DND-41 (cell line): ENCODE results near the gene DIRAS1.

Experiments used
- ATAC-seq: fragments of 200-7000 bp; cut with Tn5 transposase; 3 replicates; pipeline ENCODE4 v1.9.1; 2021; ENCODE audit warnings: low read depth; ENCODE audit not compliant: insufficient read depth
- DNase-seq: peaks from one replicate; pipeline ENCODE4 v3.0.0-alpha.2; 2020
- H2AFZ ChIP-seq: 2 replicates; pipeline ENCODE4 v1.6.0; 2012; ENCODE audit warnings: low read depth, low read length
- H3K27ac ChIP-seq: 2 replicates; pipeline ENCODE4 v1.5.1; 2012; ENCODE audit warnings: low read length, inconsistent platforms
- H3K27me3 ChIP-seq: fragments of 200-600 bp; sonication (generic); 2 replicates; pipeline ENCODE4 v1.6.0; 2012; ENCODE audit warnings: low read length, mild to moderate bottlenecking, inconsistent platforms; ENCODE audit not compliant: insufficient read depth, poor library complexity
- H3K36me3 ChIP-seq: 2 replicates; pipeline ENCODE4 v1.5.1; 2012; ENCODE audit warnings: low read length, inconsistent platforms; ENCODE audit not compliant: insufficient read depth
- H3K4me1 ChIP-seq: 2 replicates; pipeline ENCODE4 v1.5.1; 2012; ENCODE audit warnings: mild to moderate bottlenecking, low read length; ENCODE audit not compliant: insufficient read depth
- H3K4me2 ChIP-seq: 2 replicates; pipeline ENCODE4 v1.6.0; 2012; ENCODE audit warnings: mild to moderate bottlenecking, moderate library complexity, low read length, inconsistent platforms; ENCODE audit not compliant: insufficient read depth
- H3K4me3 ChIP-seq, 2 experiments: fragments of 200-600 bp in 1 of 2; shearing (Covaris generic) in 1 of 2; 2 replicates each; pipeline ENCODE4 v1.5.1; 2012 to 2016; ENCODE audit warnings: inconsistent platforms in 2 of 2, low read length in 2 of 2, mild to moderate bottlenecking in 2 of 2, low read depth in 1 of 2, moderate library complexity in 1 of 2
- H3K79me2 ChIP-seq: 2 replicates; pipeline ENCODE4 v1.6.0; 2012; ENCODE audit warnings: low read length, inconsistent platforms; ENCODE audit not compliant: insufficient read depth
- H3K9ac ChIP-seq: 2 replicates; pipeline ENCODE4 v1.6.0; 2012; ENCODE audit warnings: low read depth, mild to moderate bottlenecking, inconsistent platforms, low read length, moderate library complexity
- H3K9me3 ChIP-seq: 2 replicates; pipeline ENCODE4 v1.5.1; 2012; ENCODE audit warnings: low read length, moderate library complexity, mild to moderate bottlenecking, inconsistent platforms; ENCODE audit not compliant: insufficient read depth, severe bottlenecking
- H4K20me1 ChIP-seq: 2 replicates; pipeline ENCODE4 v1.6.0; 2012; ENCODE audit warnings: low read length; ENCODE audit not compliant: insufficient read depth
- EZH2 ChIP-seq: IDR thresholded peaks from 3 replicates; pipeline ENCODE4 v1.6.1; 2012; ENCODE audit warnings: borderline replicate concordance, low read depth, mild to moderate bottlenecking, moderate library complexity, low read length, inconsistent platforms; ENCODE audit not compliant: severe bottlenecking
- TF ChIP-seq, protein P1 (sequence below): IDR thresholded peaks from 2 replicates; pipeline ENCODE4 v1.5.1; 2012; ENCODE audit warnings: borderline replicate concordance, low read length, moderate library complexity, mild to moderate bottlenecking; ENCODE audit not compliant: poor library complexity, severe bottlenecking; ENCODE audit errors: extremely low read depth

The DIRAS1 gene

DNA sequence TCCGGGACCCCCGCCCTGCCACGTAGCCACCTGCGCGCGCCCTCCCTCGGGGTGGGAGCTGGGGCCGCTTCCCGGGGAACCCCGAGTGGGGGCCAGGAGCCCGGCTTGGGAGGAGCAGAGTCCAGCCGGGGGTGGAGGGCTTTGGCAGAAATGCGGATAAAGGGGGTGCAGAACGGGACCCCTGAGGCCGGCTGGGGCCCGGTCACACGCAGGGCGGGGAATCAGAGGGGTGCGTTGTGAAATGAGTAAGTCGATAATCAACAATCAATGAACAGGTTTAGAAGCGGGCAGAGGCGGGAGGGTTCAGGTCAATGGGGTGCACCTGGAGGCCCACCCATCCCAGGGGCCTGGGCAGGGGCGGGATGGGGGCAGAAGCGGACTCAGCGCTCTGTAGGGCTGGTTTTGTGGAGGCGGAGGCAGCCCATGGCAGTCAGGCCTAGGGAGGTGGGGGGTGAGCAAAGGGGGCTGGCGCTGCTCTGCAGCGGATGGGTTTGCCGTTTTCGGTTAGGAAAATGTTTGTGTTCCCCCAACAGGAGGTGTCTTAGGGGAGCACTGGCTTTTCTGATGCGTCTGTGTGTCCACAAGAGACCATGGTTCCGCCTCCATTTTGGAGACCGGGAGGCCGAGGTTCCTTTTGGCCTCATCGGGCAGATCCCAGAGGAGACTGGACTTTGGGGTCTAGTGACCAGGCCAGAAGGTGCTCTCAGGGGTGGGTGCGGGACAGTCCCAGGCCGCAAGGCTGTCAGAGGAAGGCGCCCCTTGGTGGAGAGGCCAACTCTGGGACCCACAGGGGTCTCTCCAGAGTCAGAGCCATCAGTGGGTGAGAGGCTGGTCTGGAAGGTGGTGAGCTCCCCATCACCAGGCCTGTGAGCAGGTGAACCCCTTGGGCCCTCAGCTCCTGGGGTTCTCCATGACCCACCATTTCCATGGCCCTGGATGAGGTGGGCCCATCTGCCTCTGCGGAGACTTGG, 683 bp upstream of the DIRAS1 start:
- no peaks in the 10 kb centered on the region for H3K9me3 ChIP-seq
- no peak for ATAC-seq
- H2AFZ ChIP-seq: no peak overlapping the region
- DNase-seq: no peak
- H3K27ac ChIP-seq: no peak overlapping the region
- H3K4me1 ChIP-seq: no peaks in the 10 kb centered on the region
- TF ChIP-seq, protein P1, sequence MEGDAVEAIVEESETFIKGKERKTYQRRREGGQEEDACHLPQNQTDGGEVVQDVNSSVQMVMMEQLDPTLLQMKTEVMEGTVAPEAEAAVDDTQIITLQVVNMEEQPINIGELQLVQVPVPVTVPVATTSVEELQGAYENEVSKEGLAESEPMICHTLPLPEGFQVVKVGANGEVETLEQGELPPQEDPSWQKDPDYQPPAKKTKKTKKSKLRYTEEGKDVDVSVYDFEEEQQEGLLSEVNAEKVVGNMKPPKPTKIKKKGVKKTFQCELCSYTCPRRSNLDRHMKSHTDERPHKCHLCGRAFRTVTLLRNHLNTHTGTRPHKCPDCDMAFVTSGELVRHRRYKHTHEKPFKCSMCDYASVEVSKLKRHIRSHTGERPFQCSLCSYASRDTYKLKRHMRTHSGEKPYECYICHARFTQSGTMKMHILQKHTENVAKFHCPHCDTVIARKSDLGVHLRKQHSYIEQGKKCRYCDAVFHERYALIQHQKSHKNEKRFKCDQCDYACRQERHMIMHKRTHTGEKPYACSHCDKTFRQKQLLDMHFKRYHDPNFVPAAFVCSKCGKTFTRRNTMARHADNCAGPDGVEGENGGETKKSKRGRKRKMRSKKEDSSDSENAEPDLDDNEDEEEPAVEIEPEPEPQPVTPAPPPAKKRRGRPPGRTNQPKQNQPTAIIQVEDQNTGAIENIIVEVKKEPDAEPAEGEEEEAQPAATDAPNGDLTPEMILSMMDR: no peak
- no peak for TF ChIP-seq EZH2
- no peaks in the 10 kb centered on the region for H3K79me2 ChIP-seq
- H3K27me3 ChIP-seq: no peaks in the 10 kb centered on the region
- H4K20me1 ChIP-seq: no peaks in the 10 kb centered on the region
- H3K36me3 ChIP-seq: no peaks in the 10 kb centered on the region
- no peak overlapping the region for H3K9ac ChIP-seq
- no peak overlapping the region for H3K4me2 ChIP-seq
- no peak overlapping the region for H3K4me3 ChIP-seq

DNA sequence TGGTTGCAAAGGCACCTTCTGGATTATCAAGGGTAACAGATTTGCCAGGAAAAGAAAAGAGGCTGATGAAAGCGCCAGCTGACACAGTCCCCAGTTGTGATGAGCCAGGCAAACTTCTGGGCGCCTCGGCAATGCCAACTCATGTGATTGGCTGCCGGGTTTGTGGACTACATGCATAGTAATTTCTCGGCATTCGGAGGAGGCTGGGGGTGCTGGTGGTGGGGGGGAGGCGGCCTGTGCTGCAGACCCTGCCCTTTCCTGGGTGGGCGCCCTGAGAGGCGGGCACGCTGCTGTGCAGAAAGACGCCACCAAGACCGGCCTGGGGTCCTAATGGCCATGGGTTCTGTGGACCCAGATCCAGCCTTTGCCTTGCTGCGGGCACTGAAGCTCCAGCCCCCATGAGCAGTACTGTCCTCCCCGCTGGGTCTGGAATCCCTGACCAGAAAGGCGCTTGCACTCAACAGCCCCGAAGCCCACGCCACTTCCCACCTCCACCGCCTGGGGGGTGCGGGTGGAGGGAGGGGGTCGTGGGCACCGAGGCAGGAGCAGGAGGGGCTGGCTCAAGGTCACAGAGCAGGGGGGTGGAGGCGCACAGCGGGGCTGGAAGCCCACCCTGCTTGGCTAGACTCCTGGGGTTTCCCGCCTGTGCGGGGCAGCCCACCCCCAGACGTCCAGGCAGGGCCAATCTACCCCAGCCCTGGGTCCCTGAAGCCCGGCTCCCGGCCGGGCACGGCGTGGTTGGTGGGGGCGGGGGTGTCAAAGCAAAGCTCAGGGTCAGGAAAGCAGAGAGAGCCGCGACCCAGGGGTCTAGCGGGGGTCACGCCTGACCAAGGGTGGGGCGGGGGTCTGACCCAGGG, 1.0 kb downstream of the DIRAS1 start:
- H3K9ac ChIP-seq: no peak overlapping the region

DNA sequence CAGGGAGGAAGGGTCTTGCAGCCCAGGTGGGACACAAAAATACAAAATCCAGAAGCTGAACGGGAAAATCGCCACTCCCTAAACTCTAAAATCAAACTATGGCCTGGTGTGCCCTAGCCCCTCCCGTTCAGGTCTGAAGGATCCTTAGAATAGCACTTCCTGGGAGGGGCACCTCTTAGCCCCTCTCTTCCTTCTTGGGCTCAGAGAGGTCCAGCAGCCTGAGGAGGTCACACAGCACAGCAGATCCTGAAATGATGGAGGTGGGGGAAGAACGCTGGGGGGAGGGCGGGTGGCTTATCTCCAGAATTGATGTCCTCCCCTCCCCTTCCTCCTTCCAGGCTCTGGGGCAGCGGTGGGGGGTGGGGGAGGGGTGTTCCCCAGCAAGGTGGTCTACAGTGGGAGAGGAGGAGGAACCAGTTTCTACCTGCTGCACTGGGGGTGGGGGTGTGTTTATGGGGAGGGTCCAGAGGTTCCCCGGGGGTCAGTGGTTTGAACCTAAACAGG, 1.9 kb downstream of the DIRAS1 start:
- TF ChIP-seq EZH2: no peak
- TF ChIP-seq, protein P1: no peak
- Histone ChIP-seq H3K9me3 (peaks cover 6% of the 10 kb centered on the region), H3K4me1 (no peaks in the 10 kb centered on the region), H3K27ac (no peak overlapping the region), H3K4me2 (no peak overlapping the region), H3K36me3 (no peaks in the 10 kb centered on the region), H3K9ac (no peak overlapping the region), H3K79me2 (no peaks in the 10 kb centered on the region), H3K27me3 (no peaks in the 10 kb centered on the region), H4K20me1 (no peaks in the 10 kb centered on the region), H3K4me3 (no peak overlapping the region), H2AFZ (no peak overlapping the region)
- no peak for ATAC-seq
- DNase-seq: no peak

More for the DNA sequence above, 1.0 kb downstream of the DIRAS1 start:
- Histone ChIP-seq H3K27ac (no peak overlapping the region), H3K4me3 (no peak overlapping the region), H4K20me1 (no peaks in the 10 kb centered on the region), H3K4me2 (no peak overlapping the region), H3K27me3 (no peaks in the 10 kb centered on the region), H3K79me2 (no peaks in the 10 kb centered on the region), H3K9me3 (peaks cover 4% of the 10 kb centered on the region), H2AFZ (no peak overlapping the region), H3K4me1 (no peaks in the 10 kb centered on the region), H3K36me3 (no peaks in the 10 kb centered on the region)
- TF ChIP-seq, protein P1: no peak
- no peak for TF ChIP-seq EZH2
- ATAC-seq (no peak), DNase-seq (no peak)
